ENCODE data around the gene KRTAP12-1. TPM values are rescaled to one million over a fixed set of nuclear protein-coding genes. Genes with fewer than 3 reads are reported as not detected.
"Not testable (repeated sequence)": the region's sequence is repeated elsewhere in the genome, so short reads cannot be mapped to it uniquely, and the experiment has no call there.

Gene KRTAP12-1
- total and polyA plus RNA-seq, 2 of the 8 experiments (the other 6 are each of a cell fraction or from before 2014, with no cell fraction given) = 0.50 to 0.73 TPM

DNA sequence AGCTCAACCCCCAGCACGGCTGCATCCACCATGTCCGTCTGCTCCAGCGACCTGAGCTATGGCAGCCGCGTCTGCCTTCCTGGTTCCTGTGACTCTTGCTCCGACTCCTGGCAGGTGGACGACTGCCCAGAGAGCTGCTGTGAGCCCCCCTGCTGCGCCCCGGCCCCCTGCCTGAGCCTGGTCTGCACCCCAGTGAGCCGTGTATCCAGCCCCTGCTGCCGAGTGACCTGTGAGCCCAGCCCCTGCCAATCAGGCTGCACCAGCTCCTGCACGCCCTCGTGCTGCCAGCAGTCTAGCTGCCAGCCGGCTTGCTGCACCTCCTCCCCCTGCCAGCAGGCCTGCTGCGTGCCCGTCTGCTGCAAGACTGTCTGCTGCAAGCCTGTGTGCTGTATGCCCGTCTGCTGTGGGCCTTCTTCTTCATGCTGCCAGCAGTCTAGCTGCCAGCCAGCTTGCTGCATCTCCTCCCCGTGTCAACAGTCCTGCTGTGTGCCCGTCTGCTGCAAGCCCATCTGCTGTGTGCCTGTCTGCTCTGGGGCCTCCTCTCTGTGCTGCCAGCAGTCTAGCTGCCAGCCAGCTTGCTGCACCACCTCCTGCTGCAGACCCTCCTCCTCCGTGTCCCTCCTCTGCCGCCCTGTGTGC, 15.3 kb upstream of the KRTAP12-1 start, which contains the start of gene KRTAP10-12:
TSS of gene KRTAP10-12 (plus strand) at position 1 of the 639 bp plus-strand sequence. CDS start at position 31, 30 bp downstream.
- FAIRE-seq; H2BK120ac ChIP-seq (replicated peaks; ENCODE audit: low read depth, low read length); H3K79me1 ChIP-seq (ENCODE audit: low read depth, low read length); H3K23ac ChIP-seq (ENCODE audit: insufficient read length); H3K4ac ChIP-seq (replicated peaks; ENCODE audit: insufficient read length, low read depth, low read length); H3K36me3 ChIP-seq (ENCODE audit: control insufficient read depth in 2 of 4, insufficient read depth in 4 of 4, low read length in 3 of 4); H3K27me3 ChIP-seq (replicated peaks in 1 of 4; ENCODE audit: control insufficient read depth in 3 of 4, extremely low read depth in 1 of 4, insufficient read depth in 3 of 4, low read length in 3 of 4); H3K56ac ChIP-seq (replicated peaks; ENCODE audit: insufficient read length, low read depth, low read length); H3K79me2 ChIP-seq (ENCODE audit: control insufficient read depth in 1 of 2, insufficient read depth in 2 of 2, low read length in 2 of 2); H4K20me1 ChIP-seq (replicated peaks in 1 of 2; ENCODE audit: control insufficient read depth in 1 of 2, insufficient read depth in 2 of 2, low read length in 2 of 2); H3K14ac ChIP-seq (ENCODE audit: insufficient read length); DNase-seq (ENCODE audit: low read depth in 1 of 2, low spot score in 2 of 2); H3K4me3 ChIP-seq (ENCODE audit: extremely low read depth in 1 of 4, insufficient read depth in 2 of 4, low read depth in 3 of 4, low read length in 4 of 4); H2AFZ ChIP-seq (ENCODE audit: low read length); H3K9ac ChIP-seq (replicated peaks in 1 of 4; ENCODE audit: extremely low read depth in 1 of 4, low read depth in 3 of 4, low read length in 3 of 4); H3K23me2 ChIP-seq (ENCODE audit: low read depth, low read length); H3K9me3 ChIP-seq (ENCODE audit: insufficient read depth in 2 of 2, low read depth in 1 of 2, low read length in 1 of 2); H3K27ac ChIP-seq (ENCODE audit: low read depth, low read length): not testable (repeated sequence)
- peak within 1 kb of the TSS; percentile 61 for H2BK20ac ChIP-seq (ENCODE audit: low read length)
- peak within 1 kb of the TSS; percentile 35; the same call in 1 of the 2 replicates for H4K8ac ChIP-seq (ENCODE audit: extremely low read depth, insufficient read depth, low read length)
- ChIA-PET POLR2A (ENCODE audit: partially characterized antibody) (interaction anchor here (0.7 to 1.4 kb wide), 9 partner anchors 9 to 118 kb away, joined by 3 to 5 read pairs (median 3); no protein-coding TSS in a partner anchor), CTCF (ENCODE audit: partially characterized antibody) (interaction anchor here (0.8 to 3.8 kb wide), 19 partner anchors 11 to 179 kb away, joined by 3 to 15 read pairs (median 3); partner anchors contain the start of gene TSPEAR)
- H2BK12ac ChIP-seq (ENCODE audit: low read depth, low read length) = peak within 1 kb of the TSS; percentile 80; the same call in 1 of the 2 replicates
- H3K4me1 ChIP-seq (replicated peaks in 1 of 4; ENCODE audit: control insufficient read depth in 3 of 4, insufficient read depth in 4 of 4, low read length in 3 of 4) = peaks cover 3 to 38% (median 21%) of the 10 kb centered on the region in 4 experiments
- peak within 1 kb of the TSS; percentile 71; the same call in 1 of the 2 replicates for H2BK5ac ChIP-seq (ENCODE audit: low read depth, low read length)
- H3K4me2 ChIP-seq (ENCODE audit: insufficient read depth in 1 of 2, low read depth in 2 of 2, low read length in 2 of 2) = peak within 1 kb of the TSS; percentile 2 to 21; a peak in 3 of 4 replicates
- peak within 1 kb of the TSS; percentile 59 for H4K91ac ChIP-seq (replicated peaks; ENCODE audit: insufficient read length, low read length)
- H2AK5ac ChIP-seq (ENCODE audit: low read depth, low read length) = peak within 1 kb of the TSS; percentile 61; the same call in 1 of the 2 replicates
- peak within 1 kb of the TSS; percentile 95 for H3K18ac ChIP-seq (ENCODE audit: extremely low read depth, low read length)
- 0 out of 2 replicates have a peak within 1 kb of the TSS, but pooled peaks have one; percentile 61 for H2BK15ac ChIP-seq (ENCODE audit: low read length)
- 78% methylated on average over 19 of the region's 21 CpGs; no CpG with 5 or more reads in 1 of the 2 experiments for WGBS, 2 experiments (ENCODE audit: extremely low coverage in 1 of 2, insufficient coverage in 1 of 2, insufficient read length in 1 of 2, insufficient replicate concordance in 2 of 2, low coverage in 1 of 2, low lambda C conversion rate in 2 of 2, missing lambda C conversion rate in 1 of 2)
- H4K5ac ChIP-seq (ENCODE audit: insufficient read length, low read depth, low read length) = peak within 1 kb of the TSS; percentile 11
- 0 out of 2 replicates have a peak, but pooled peaks have one; percentile 24 for TF ChIP-seq KDM1A (IDR thresholded peaks at IDR 0.05; ENCODE audit: borderline replicate concordance, low read length)

All from H1 (cell line).